SHP77 treated with DMSO at 0.1 percent for 48 hours (cell line): ENCODE results near the gene MACROD1.

Source experiments
- DNase-seq: peaks from one replicate; lab custom pipeline; 2025; lab: John Stamatoyannopoulos, UW

Gene MACROD1

DNA sequence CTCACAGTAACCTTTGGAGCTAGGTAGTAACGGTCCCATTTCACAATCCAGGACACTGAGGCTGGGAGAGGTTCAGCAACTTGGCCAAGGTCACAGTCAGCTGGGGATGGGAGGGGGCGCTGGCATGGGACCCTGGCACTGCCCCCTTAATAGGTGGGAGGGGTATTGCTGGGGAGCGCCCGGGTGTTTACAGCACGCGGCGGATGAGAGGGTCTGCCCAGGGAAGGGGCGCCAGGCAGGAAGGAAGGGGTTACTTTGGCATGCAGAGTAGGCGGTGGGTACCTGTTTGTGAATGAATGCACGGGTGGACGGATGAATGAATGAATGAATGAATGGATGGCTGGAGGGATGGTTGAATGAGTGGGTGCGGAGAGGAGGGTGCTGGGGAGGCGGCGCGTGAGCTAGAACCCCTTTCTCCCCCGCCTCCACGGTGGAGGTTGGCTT lies 130.8 kb downstream of the MACROD1 start:
- no peak for DNase-seq

DNA sequence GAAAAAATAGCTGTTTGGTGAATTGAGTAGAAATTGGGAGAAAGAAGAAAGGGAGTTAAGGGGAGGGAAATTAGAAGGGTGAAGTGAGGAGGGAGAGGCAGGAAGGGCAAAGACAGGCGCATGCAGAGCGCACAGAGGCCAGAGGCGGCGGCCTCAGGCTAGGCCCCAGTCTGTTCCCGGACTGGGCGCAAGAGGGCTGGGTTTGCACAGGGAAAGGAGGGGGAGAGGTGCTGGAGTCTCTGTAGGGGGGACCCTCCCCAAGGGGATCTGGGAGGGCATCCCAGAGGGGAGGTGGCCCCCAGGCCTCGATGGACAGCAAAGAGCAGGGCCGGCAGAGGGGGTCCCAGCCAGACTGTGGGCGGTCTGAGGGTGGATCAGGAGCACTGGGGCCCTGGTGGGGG lies 131.5 kb downstream of the MACROD1 start:
- DNase-seq, result no peak

DNA sequence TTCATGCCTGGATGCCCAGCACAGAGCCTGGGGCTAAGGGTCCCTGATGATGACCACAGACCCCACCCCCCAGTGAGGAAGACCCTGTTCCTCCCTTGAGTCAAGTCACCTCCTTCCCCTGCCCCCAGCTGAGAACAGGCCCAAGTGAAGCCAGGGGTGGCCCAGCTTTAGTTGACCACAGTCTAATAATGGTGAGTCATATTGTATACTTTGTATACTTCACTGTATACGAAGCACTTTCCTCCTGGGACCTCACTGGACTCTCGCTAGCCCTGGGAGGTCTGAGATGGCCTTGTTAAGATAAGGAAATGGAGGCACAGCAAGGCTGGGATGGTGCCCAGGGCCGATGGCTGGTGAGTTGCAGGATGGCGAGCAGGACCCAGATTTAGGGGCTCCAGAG lies 133.9 kb downstream of the MACROD1 start:
- no peak for DNase-seq

DNA sequence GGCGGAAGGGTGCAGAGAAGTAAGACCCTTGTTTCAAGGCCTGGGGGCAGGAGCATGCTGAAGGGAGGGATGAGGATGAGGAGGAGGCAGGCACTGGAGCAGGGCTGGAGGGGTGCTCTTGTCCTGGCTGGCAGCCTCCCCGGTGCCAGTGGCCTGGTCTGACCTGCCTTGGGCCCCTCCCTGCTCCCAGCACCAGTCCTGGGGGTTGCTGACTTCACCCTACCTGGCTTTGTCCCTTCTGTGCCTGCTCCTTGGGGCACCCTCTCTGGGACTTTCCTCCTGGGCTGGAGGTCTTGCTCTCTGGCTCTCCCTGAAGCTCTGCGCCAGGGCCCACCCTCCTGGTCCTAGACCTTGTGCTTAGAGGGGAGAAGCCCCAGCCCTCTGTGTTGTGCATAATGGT lies 134.9 kb downstream of the MACROD1 start:
- DNase-seq, result no peak

DNA sequence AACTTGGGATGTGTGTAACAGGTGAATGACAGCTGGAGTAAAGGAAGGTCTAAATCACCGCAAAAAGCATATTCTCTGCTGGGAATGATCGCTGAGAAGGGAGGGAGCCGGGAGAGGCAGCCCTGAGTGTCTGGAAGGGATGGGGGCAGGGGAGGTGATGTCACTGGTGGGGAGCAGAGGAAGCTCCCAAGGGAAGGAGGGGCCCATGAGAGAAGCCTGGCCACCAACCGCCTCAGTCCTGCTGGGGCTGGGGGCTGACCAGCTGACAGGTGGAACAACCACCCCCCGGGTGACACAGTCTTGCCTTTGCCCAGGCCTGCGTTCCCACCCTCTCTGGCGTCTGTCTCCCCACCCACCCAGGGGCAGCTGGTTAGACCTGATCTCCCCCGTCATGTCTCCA lies 136.1 kb downstream of the MACROD1 start:
- no peak for DNase-seq

DNA sequence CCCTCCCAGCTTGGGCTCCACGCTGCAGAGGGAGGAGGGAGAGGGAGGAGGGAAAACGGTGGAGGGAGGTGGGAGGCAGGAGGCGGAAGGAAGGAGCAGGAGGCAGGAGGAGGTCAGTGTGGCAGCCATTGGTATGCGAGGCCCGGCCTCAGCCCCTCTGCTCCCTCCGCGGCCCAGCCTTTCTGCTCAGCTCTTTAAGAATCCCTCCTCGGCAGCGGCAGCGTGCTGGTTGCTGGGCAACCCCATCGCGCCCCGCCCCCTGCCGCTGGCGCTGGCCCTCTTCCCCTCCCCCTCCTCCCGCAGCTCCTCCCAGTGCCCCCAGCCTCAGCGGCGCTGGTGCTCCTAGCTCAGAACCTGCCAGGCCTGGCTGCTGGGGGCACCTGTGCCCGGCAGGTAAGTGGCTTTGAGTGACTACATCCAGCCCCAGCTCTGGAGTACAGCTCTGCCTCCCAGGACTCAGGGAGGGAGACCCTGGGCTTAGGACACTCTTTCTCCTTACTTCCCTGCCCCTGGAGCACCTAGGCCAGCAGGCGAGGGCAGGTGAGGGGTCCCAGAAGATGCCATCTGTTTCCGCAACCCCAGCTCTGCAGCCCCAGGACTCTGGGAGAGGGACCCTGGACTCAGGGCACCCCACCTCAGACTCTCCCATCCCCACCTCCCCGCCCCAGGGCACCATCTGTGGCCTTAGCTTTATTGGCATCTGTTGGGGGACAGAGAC lies 137.4 kb downstream of the MACROD1 start:
- DNase-seq, result no peak

DNA sequence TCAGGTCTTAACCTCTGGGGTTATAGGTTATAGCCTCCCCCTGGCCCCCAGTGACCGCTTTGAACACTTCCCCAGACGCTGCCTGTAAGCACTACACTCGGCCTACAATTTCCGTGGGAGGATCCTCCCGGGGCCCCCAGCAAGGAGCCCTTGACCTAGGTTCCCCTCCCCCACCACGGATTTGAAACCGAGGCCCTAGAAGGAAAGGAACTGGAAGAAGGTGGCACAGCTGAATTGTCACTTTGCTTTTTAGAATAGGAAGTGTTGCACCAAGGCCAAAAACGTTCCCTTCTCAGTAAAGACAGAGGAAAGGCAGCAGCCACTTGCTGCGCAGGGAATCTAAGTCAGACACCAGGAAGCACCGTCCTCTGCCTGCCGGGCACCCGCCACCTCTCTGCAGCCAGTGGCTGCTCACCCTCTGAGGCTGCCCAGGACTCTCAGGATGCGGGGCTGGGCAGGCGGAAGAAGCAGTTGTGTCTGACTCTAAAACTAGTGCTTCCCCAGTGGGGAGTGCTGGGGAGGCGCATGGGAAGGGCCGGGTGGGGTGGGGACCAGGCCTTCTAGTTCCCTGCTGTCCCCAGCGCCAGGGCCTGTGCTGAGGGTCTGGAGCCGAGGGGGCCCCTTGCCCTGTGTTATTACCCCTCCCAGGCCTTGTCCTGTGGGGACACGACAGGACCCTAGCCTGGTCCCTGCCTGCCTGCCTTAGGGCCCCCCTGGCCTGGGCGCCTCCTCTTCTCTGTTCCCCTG lies 138.1 kb downstream of the MACROD1 start:
- DNase-seq, result no peak

DNA sequence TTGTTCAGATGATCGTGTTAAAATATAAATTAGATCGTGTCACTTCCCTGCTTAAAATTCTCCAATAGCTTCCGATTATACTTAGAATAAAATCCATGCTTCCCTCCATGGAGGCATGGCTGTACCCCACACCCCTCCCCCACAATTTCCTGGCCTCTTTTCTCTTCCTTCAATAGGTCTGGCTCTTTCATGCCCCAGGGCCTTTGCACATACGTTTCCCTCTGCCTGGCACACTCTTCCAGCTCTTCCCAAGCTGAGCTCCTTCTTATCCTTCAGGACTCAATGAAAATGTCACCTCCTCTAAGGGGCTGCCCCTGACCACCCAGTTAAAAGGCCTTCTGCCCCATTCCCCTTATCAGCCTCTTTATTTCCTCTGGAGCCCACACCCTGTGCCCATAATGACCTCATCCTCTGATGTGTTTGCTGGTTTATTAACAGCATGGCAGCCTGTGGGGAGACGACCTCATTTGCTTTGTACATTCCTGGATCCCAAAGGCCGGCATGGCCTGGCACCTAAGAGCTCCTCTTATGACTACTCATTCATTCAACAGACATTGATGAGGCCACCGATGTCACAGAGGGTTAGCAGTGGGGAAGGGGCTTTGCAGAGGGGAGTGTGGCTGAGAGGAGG lies 139.2 kb downstream of the MACROD1 start:
- no peak for DNase-seq

DNA sequence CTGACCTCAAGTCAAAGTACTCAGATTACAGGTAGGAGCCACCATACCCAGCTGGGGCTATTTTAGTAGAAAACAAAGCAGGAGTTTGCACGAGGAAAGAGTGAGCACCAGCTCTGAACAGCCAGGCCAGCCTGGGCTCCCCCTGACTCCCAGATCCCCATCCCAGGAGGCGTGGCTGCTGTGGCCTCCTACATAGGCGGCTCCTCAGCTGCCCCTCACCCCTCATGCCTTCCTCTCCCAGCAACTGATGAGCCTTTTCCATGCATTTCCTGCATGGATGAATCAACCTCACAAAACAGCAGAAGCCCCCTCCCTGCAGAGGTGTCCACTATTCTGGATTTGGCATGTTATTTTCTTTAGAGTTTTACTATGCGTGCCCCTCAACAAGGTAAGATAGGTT lies 140.7 kb downstream of the MACROD1 start:
- no peak for DNase-seq

DNA sequence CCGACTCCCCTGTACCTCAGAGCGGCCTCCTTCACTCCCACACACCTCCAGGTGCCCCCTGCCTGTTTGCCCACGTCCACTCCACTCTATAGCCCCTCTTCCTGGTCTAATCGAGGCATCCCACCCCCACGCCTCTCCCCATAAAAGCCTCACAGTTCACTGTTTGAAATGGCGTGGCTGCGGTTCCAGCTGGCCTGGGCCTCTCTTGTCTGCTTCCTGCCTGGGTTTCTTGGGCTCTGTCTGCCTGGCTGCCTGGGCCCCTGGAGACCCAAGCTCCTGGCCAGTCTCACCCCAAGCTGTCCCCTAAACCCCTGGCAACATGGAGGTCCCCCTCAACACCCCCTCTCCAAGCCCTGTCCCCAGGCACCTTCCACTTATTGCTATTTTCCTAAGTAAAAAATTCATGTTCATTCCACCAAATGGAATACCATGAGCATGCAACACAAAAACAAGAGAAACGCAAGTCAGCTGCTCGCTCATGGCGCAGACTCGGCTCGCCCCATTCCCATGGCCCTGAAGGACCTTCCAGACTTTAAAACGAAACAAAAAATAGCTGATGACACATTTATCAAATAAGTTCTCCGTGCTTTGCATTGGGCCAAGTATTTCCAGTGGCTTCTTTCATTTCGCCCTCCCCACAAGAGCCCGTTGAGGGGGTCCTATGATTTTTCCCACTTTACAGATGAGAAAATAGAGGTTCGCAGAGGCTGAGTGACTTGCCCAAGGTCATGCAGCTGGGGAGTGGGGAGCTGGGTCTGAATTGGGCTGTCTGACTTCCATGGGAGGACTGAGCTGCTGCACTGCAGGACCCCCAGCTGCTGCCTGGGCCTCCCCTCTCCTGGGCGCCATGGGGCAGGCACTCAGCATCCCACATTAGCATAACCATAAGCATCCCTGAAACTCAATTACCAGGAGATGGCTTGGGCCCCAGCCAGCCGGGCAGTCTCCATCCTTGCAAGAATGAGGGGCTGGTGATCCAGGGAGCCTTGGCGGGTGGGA lies 141.9 kb downstream of the MACROD1 start:
- DNase-seq, result no peak

DNA sequence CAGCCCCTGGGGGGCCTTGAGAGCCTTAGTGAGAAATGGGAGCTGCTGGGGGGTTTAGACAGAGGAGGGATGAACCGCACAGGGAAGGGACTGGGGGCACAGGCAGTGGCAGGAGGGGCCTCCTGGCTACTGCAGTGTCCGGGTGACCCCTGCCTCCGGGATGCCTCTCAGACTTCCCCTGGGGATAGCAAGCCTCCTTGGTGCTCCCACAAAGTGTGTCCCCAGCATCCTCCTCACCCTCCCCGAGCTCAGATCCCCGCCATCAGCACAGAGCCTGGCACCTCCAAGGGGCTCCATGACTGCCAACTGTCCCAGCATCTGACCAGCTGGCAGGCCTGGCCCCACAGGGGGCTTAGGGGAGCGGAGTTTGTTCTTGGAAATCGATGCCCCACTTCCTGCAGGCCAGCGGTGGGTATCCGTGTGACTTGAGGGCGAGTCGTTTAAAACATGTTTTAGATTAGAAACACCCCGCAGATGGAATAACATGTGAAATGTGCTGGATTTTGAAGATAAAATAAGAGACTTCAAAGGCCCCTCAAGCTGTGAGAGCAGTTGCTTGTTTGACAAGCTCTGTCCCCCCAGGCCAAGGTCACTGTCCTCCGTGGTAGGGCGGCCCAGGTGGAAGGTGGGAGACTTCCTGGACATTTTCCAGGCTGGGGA lies 143.7 kb downstream of the MACROD1 start:
- DNase-seq, result no peak

DNA sequence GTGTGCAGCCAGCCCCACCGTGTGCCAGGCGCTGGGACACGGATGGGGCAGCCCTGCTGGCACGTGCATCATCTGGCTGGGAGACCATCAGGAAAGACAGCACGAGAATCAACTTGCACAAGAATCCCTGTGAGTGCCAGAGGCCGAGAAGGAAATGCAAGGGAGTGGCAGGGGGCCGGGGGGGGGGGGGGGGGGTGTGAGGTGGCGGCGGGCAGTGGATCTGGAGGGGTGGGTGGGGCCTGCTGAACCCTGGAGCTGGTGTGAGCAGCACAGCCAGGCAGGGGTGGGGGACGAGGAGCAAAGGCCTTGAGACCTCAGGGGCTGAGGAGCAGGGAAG lies 144.2 kb downstream of the MACROD1 start:
- no peak for DNase-seq

DNA sequence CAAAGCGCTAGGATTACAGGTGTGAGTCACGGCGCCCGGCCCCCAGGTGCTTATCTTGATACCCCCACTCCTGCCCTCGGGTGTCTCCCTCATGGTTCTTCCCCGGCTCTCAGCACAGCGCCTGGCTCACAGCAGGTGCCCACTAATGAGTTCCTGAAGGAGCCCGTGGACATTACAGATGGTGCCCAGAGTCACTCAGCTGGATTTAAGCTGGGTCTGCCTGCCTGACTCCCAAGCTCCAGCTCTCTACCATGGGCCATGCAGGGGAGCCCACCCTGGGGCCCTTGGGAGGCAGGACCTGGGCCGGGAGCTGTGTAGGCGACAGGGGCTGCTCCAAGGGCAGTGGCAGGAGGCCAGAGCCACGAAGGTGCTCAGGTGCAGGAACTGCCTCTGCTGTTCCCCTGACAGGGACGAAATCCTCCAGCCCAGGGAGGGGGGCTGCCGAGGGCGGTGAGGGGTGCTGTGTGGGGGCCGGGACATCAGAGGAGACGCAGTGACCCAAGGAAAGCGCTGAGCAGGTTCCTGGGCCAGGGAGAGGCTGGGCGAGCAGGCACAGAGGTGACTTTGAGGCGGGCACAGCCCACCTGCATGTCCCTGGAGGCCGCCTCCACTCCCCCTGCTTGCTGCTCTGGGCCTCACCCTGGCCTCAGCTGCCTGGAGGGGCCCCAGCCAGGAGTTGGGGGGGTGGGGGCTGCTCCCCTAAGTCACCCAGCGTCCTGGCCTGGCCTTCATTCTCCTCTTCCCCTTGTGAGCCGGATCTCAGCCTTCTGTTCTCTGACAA lies 144.7 kb downstream of the MACROD1 start:
- no peak for DNase-seq

DNA sequence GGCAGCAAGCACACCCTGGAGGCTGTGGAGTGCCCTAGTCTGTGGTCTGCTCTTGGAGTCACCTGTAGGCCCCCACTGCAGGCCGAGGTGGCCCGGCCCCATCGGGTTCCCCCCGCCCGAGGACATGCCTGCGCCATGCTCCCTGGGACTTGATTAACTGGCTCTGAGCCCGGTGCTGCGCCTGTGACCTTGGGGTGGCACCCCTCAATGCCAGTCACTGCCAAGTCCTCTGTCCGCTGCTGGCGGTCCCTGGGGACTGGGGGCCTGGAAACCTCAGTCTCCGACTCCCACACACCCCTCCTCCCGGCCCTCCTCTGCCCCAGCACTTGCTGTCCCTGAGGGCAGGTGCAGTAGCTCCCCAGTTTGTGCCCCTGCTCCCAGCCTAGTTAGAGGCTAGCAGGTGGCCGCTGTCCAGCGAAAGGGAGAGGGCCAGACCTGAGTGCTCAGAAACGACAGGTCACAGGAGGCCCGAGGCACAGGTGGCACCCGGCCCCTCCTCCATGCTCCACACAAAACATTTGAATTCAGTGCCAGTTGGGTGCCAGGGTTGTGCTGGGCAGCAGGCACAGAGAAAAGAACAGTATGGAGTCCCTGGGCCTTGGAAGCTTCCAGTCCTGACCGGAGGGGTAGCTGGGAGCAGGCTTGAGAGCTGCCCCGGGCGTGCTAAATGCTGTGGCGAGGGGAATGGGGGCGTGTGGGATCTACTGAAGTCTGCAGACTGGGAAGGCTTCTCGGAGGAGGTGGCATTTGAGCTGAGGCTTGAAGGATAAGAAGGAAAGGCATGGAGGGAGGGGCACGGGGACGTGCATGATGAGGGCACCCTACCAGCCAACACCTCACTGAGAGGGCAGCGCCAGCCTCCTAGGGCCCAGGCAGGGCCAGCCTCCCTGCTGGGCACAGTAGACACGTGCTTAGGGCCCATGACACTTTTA lies 146.5 kb downstream of the MACROD1 start:
- DNase-seq, result no peak

DNA sequence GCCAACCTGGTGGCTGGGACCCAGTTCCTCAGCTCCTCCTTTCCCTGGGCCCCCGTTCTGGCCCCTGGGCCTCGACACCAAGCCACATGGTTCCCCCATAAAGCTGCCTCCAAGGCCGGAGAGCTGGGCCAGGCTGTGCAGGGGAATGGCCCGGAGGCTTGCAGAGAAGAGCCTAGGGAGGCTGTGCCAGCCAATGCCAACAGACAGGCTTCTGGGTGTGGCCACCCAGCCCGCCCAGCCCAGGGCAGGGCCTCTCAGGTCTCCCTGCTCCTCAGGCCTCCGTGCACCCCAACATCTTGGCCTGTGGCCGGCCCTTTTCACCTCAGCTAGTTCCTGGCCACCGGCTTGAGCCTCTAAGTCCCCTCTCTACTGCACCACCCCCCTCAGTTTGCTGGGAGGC lies 147.6 kb downstream of the MACROD1 start:
- no peak for DNase-seq

DNA sequence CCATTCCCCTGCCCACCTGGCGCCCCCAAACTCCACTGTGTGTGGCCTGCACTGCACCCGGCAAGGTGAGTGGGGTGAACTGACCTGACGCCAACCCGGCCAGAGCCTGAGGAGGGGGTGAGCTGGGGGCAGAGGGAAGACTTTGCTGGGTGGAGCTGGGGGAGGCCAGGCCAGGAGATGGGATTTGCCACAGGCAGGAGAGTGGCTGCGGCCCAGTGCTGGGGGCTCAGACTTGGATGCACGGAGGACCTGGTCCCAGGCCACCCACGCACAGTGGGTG lies 148.0 kb downstream of the MACROD1 start:
- no peak for DNase-seq

DNA sequence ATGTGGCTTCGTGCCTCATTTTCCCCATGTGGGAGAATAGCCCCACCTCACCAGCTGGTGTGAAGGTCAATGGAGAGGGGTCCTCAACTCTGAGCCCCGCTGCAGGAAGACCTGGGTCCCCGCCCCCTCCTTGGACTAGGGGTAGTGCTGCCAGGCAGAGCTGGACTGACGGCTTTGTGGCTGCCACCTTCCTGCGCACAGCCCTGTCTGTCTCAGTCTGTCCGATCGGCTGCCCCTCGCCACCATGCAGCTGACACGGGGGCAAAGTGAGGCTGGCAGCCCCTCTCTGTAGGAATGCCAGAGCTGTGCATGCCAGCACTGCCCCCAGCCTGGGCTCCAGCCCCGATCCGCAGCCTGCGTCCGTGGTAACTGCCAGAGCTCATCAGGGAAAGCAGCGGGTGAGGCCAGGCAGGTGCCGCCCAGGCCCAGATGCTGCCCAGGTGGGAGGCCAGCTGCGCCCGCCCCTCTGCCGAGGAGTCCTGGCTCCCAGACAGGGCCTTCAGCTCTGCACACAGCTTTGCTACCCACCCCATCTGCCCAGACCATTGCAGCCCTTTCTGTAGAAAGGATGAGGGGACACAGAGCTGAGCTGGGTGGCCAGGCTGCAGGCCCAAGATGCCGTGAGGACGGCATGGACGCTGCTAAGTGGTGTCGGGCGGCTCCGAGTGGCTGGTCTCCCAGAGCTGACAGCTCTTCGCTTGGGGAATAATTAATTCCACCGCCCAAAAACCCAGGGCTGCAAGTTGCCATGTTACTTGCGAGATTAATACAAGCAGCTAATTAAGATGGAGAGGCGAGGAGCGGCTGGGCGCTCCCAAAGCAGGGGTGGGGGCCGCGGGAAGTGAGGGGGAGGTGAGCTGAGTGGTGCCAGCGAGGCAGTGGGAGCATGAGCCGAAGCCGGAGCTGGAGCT lies 149.7 kb downstream of the MACROD1 start:
- no peak for DNase-seq

DNA sequence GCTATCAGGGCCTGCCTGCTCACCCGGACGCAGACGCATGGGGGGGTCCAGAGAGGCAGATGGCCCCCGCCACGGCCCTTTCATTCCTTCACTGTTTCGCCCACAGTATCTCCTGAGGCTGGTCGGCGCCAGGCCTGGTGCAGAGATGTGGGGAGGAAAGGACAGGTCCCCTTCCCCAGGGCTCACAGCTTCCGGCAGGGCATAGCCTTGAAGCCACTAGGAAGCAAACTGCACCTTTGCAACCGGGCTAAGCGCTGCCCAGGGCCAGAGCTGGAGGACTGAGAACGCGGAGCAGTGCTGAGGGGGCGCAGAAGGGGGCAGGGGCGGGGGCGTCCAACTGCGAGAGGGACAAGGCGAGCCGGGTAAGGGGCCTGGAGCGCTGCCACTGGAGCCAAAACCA lies 150.4 kb downstream of the MACROD1 start:
- no peak for DNase-seq

DNA sequence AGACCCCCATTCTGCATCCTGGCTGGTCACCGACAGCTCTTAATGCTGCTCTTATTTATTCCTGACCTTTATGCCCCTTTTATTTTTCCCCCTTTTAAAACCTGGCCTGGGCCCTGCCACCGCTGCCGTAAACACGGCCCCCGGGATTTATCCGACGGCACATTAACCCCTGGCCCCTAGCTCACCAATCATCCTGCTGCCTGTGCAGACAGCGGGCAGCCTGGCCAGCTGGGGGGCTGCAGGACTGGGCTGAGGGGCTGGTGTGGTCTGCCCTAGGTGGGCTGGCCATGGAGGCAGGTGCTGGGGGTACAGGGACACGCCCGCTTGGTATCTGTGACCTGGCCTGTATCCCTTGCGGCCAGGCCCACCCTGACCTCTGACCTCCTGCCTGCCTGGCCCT lies 151.6 kb downstream of the MACROD1 start:
- no peak for DNase-seq
